Astrocyte of the spinal cord (primary cell): ENCODE measurements around the gene CDK2.

Source experiments
- DNase-seq: peaks from one replicate; pipeline ENCODE4 v3.0.0; 2011; ENCODE audit warnings: low read depth, low spot score
- H3K4me3 ChIP-seq: 2 replicates; pipeline ENCODE4 v1.5.1; 2011; ENCODE audit warnings: low read depth, mild to moderate bottlenecking, low read length, moderate library complexity
- CTCF ChIP-seq: IDR thresholded peaks from 2 replicates; pipeline ENCODE4 v1.5.1; 2012; ENCODE audit warnings: low read depth, mild to moderate bottlenecking, low read length, inconsistent platforms
- in situ Hi-C: cut with HindIII; loops from 2 replicates; pipeline ENCODE4 v1.10.0; 2017; ENCODE audit warnings: low sequenced_read_pairs

CDK2 gene

GRCh38 chr12:55957106-55957859, 9.3 kb upstream of the CDK2 start:
- DNase-seq, result no peak
- in situ Hi-C loops, result no loop called here
- no peak overlapping the region for H3K4me3 ChIP-seq
- TF ChIP-seq CTCF, result no peak

- in situ Hi-C loops, result no loop called here
- no peak for DNase-seq
- H3K4me3 ChIP-seq, result no peak overlapping the region
- TF ChIP-seq CTCF, result no peak
Observed at GRCh38 chr12:55963760-55964159, 2.9 kb upstream of the CDK2 start.

- in situ Hi-C loops, result no loop called here
- no peak for DNase-seq
- no peak overlapping the region for H3K4me3 ChIP-seq
- TF ChIP-seq CTCF, result no peak
Observed at GRCh38 chr12:55965240-55965639, 1.4 kb upstream of the CDK2 start.

DNA sequence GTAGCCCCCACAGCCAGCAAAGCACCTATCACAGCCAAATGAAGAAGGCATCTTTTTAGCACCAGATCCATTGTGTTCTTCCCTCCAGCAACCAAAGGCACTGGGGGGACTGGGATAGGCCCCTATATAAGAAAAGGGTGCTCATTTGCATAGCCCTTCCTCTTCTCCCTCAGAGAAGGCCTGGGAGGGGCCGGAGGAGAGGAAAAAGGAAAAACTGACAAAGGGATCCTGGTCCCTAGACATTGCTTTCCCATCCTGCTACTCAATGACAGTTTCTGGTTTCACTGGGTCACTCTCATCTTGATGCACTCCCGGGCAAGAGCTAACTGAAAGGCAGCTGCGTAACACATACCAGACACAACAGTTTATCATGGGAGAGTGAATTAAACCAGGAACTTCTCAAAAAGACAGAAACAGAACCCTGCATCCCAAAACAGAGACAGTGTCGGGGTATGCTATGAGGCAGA, 656 bp upstream of the CDK2 start, which contains the start of gene PMEL:
TSS of gene PMEL (minus strand) at position 102 of the 467 bp plus-strand sequence. CDS start at position 71, 31 bp downstream.
- in situ Hi-C loops, result no loop called here
- TF ChIP-seq CTCF, result no peak
- peak within 1 kb of the TSS; percentile 90 for H3K4me3 ChIP-seq
- no peak for DNase-seq

GRCh38 chr12:55969356-55969755, 2.7 kb downstream of the CDK2 start:
- TF ChIP-seq CTCF, result no peak
- no peak overlapping the region for H3K4me3 ChIP-seq
- in situ Hi-C loops, result no loop called here
- DNase-seq, result no peak

DNA sequence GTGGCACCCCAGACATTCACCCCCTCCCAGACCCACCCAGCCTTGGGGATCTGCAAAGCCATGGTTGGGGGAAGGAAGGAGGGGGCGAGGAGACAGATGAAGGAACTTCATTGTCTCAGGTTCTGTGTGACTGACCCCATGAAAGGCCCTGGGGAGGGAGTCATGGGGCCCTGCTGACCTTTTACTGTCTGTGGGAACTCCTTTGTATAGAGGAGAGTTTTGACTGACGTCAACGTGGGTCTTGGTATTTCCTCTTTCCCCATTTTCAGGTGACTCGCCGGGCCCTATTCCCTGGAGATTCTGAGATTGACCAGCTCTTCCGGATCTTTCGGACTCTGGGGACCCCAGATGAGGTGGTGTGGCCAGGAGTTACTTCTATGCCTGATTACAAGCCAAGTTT, 4.1 kb downstream of the CDK2 start:
- TF ChIP-seq CTCF, result no peak
- no peak overlapping the region for H3K4me3 ChIP-seq
- DNase-seq, result no peak
- in situ Hi-C loops, result no loop called here
